Heart right ventricle (tissue), 16 donors: Measurements from ENCODE around the gene KIAA0319L. TPM values are rescaled to one million over a fixed set of nuclear protein-coding genes. Genes with fewer than 3 reads are reported as not detected.
A peak's percentile ranks its signal among the peaks of the same experiment; 100 is the strongest.

Experiments used
- ATAC-seq, 8 donors: fragments of 200-7000 bp; cut with Tn5 transposase; one replicate each; pipeline ENCODE4 v1.9.1; 2020; ENCODE audit warnings: mild to moderate bottlenecking in 8 of 8, moderate library complexity in 8 of 8, moderate number of reproducible peaks in 1 of 8
- DNase-seq, 2 donors: peaks; one replicate each; pipeline ENCODE4 v3.0.0-alpha.2; 2020
- H3K27ac ChIP-seq, 10 donors: fragments of 200-600 bp; sonication (generic) in 2 of 10; one replicate each; pipeline versions ENCODE4 v1.5.0 to v1.8.0; 2020 to 2022; ENCODE audit warnings: mild to moderate bottlenecking in 3 of 10
- H3K27me3 ChIP-seq, 7 donors: fragments of 200-600 bp; one replicate each; pipeline ENCODE4 v1.8.0; 2021 to 2022; ENCODE audit warnings: mild to moderate bottlenecking in 2 of 7
- H3K36me3 ChIP-seq, 9 donors: fragments of 200-600 bp; sonication (generic) in 1 of 9; one replicate each; pipeline versions ENCODE4 v1.5.0 to v1.8.0; 2020 to 2022; ENCODE audit warnings: mild to moderate bottlenecking in 2 of 9
- H3K4me1 ChIP-seq, 9 donors: fragments of 200-600 bp; sonication (generic) in 1 of 9; one replicate each; pipeline versions ENCODE4 v1.5.0 to v1.8.0; 2020 to 2022; ENCODE audit warnings: mild to moderate bottlenecking in 4 of 9
- H3K4me3 ChIP-seq, 10 donors: fragments of 200-600 bp; sonication (generic) in 2 of 10; one replicate each; pipeline versions ENCODE4 v1.5.0 to v1.8.0; 2020 to 2022; ENCODE audit warnings: mild to moderate bottlenecking in 7 of 10, moderate library complexity in 2 of 10
- H3K9me3 ChIP-seq, 11 donors: fragments of 200-600 bp in 10 of 11; sonication (generic) in 2 of 11; one replicate each; pipeline versions ENCODE4 v1.5.0 to v1.8.0; 2013 to 2022; ENCODE audit warnings: mild to moderate bottlenecking in 2 of 11, control low read depth in 1 of 11, moderate library complexity in 1 of 11
- WGBS, 2 donors: extraction: QIAGEN DNeasy Blood & Tissue Kit; methylation state at CpG; one replicate each; pipeline ENCODE4 v1.1.7; 2013; ENCODE audit warnings: inconsistent platforms in 1 of 2; 5-methylcytosine and 5-hydroxymethylcytosine counted together
- intact Hi-C, 10 donors: fragments of 100-400 bp; cut with DNase I; formaldehyde crosslinking; loops; one replicate each; pipeline versions ENCODE4 v1.11.1 to v1.14.2; 2022
- polyA plus RNA-seq, 2 donors: library from polyadenylated mRNA; stranded (reverse); fragments of 200-250 nt; gene quantifications; one replicate each; pipeline ENCODE4 v1.2.3, GENCODE V29; 2013
- total RNA-seq, 10 donors: library from RNA; stranded (reverse); fragmentation: NEBNext Ultra II Directional in 3 of 10; extraction: Animal tissue kit (Norgen Biotek cat#: 25700) in 3 of 10; gene quantifications; one replicate each; pipeline versions ENCODE4 v1.2.1 to v1.2.4, GENCODE V29; 2021 to 2023
- TF ChIP-seq, protein P1 (sequence below), 9 donors: fragments of 200-600 bp; sonication (generic) in 2 of 9; IDR thresholded peaks; one replicate each; pipeline versions ENCODE4 v1.5.0 to v1.8.0; 2021 to 2022; ENCODE audit warnings: antibody characterized with exemption in 9 of 9, mild to moderate bottlenecking in 5 of 9, moderate library complexity in 1 of 9
- donor health status: Arrhythmogenic right ventricular cardiomyopathy.
- donor health status: ischemic (EF 13 %, LVEDD 7.1; RV severe dilation, severe dysfunction).
- donor health status: healthy with polysubstance abuse.
- donor health status: DM: no; HTN: yes; CAD: no.
- donor health status: DM: no; HTN: no; CAD: no.
- donor health status: ischemic (EF 25% LVEDD 6.9; RV normal size, moderate dysfunction).
- donor health status: ischemic (EF 25% LVEDD 5.7; RV mildly dilated, moderate dysfunction).
- donor health status: healthy.
- donor health status: DM: yes; HTN: yes; CAD: no.
- donor health status: Ischemic cardiomyopathy.
- donor health status: ischemic (EF 35%, LVEDD 5.7; RV mildly dilated, moderate dysfunction).
- donor health status: nonischemic (EF 11% LVEDD 7.7; RV severe dilation, severe dysfunction).
- donor health status: DM: yes; HTN: yes; CAD: no.
- donor health status: PGD.
- donor health status: ischemic (EF 29% LVEDD 5.4; RV normal size, mild dysfunction).
- donor health status: nonischemic (EF 23%, LVEDD 6.1; RV moderate dilation, normal function).

The KIAA0319L gene
- total and polyA plus RNA-seq, 12 donors: 26.0 to 84.3 (median 74.9) TPM

DNA sequence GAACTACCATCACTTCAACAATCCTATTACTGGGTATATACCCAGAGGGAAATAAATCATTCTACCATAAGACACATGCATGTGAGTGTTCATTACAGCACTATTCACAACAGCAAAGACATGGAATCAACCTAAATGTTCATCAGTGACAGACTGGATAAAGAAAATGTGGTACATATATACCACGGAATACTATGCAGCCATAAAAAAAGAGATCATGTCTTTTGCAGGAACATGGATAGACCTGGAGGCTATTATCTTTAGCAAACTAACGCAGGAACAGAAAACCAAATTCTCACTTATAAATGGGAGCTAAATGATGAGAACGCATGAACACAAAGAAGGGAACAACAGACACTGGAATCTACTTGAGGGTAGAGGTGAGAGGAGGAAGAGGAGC lies 39.0 kb downstream of the KIAA0319L start:
- no peak for ATAC-seq
- DNase-seq: no peak
- Histone ChIP-seq H3K27me3 (no peaks in the 10 kb centered on the region), H3K9me3 (peaks cover 0 to 36% (median 20%) of the 10 kb centered on the region in 11 donors), H3K36me3 (no peaks in the 10 kb centered on the region), H3K27ac (no peak overlapping the region), H3K4me3 (no peak overlapping the region), H3K4me1 (peaks cover 0 to 9% (median 0%) of the 10 kb centered on the region in 9 donors)
- WGBS, 2 donors: 97% methylated on average over 3 of the region's 3 CpGs
- intact Hi-C loops: no loop called here
- TF ChIP-seq, protein P1, sequence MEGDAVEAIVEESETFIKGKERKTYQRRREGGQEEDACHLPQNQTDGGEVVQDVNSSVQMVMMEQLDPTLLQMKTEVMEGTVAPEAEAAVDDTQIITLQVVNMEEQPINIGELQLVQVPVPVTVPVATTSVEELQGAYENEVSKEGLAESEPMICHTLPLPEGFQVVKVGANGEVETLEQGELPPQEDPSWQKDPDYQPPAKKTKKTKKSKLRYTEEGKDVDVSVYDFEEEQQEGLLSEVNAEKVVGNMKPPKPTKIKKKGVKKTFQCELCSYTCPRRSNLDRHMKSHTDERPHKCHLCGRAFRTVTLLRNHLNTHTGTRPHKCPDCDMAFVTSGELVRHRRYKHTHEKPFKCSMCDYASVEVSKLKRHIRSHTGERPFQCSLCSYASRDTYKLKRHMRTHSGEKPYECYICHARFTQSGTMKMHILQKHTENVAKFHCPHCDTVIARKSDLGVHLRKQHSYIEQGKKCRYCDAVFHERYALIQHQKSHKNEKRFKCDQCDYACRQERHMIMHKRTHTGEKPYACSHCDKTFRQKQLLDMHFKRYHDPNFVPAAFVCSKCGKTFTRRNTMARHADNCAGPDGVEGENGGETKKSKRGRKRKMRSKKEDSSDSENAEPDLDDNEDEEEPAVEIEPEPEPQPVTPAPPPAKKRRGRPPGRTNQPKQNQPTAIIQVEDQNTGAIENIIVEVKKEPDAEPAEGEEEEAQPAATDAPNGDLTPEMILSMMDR (IDR thresholded peaks at IDR 0.05): no peak

DNA sequence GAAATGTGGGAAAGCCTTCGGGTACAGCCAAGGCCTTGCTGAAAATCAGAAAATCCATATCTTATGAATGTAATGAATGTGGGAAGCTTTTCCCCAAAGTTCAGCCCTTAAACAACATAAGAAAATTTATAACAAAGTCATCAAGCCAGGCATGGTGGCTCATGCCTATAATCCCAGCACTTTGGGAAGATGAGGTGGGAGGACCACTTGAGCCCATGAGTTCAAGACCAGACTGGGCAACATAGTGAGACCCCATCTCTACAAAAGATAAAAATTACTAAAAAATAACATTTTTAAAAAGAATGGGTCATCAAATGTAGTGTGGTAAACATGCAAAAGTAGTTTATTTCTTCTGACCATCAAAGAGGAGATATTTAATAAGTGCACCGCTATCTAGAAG lies 45.9 kb downstream of the KIAA0319L start:
- peaks cover 5 to 40% (median 35%) of the 10 kb centered on the region in 9 donors for H3K4me1 ChIP-seq
- ATAC-seq: no peak
- 96 to 99% methylated on average over 2 of the region's 2 CpGs for WGBS, 2 donors

DNA sequence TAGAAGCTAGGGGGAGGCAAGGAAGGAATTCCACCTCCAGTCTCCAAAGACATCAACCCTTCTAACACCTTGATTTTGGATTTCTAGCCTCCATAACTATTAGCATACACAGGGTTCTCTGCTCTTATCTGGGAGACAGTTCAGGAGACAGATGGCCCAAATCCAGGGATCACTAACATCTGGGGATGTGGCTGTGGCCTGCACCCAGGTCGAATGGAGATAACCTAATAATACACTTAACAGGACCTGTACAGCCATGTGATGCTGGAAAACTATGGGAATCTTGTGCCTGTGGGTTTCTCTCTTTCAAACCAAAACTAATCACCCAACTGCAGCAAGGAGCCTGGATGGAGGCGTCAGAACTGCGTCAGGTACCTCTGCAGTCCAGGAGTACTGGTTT lies 47.6 kb downstream of the KIAA0319L start:
- no peaks in the 10 kb centered on the region for H3K27me3 ChIP-seq
- DNase-seq (no peak), ATAC-seq (no peak)
- H3K4me1 ChIP-seq: peaks cover 7 to 50% (median 47%) of the 10 kb centered on the region in 9 donors
- H3K4me3 ChIP-seq: no peak overlapping the region
- TF ChIP-seq, protein P1 (IDR thresholded peaks at IDR 0.05): no peak
- intact Hi-C loops: no loop called here
- no peaks in the 10 kb centered on the region for H3K9me3 ChIP-seq
- peaks cover 0 to 23% (median 0%) of the 10 kb centered on the region in 9 donors for H3K36me3 ChIP-seq
- H3K27ac ChIP-seq: no peak overlapping the region
- WGBS, 2 donors: 80 to 87% methylated on average over 3 of the region's 3 CpGs

More for the DNA sequence above, 45.9 kb downstream of the KIAA0319L start:
- DNase-seq: no peak
- peaks cover 0 to 17% (median 13%) of the 10 kb centered on the region in 11 donors for H3K9me3 ChIP-seq
- no peaks in the 10 kb centered on the region for H3K27me3 ChIP-seq
- TF ChIP-seq, protein P1 (IDR thresholded peaks at IDR 0.05): no peak
- H3K36me3 ChIP-seq: peaks cover 0 to 8% (median 0%) of the 10 kb centered on the region in 9 donors
- no peak overlapping the region for H3K27ac ChIP-seq
- intact Hi-C loops: no loop called here
- no peak overlapping the region for H3K4me3 ChIP-seq

DNA sequence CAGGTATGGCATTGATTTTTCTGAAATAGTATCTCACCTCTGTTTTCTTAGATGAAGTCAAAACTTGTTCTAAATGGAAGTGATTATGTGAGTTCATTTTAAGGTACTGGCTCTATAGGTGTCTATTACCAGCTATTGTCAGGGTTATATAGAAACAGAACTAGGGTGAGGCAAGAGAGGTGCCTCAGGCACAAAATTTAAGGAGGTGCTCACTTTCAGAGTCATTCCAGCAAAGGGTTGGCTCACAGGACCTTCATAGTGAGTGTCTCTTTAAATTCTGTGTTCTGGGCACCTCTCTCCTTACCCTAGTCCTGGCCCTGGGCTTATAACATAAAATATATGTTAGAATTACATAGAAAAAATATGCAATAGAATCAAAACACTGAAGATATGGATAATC lies 49.3 kb downstream of the KIAA0319L start:
- peak overlapping the region in 2 of 10 donors; percentile 35 to 79 for H3K27ac ChIP-seq
- no peak for DNase-seq
- intact Hi-C loops: no loop called here
- H3K36me3 ChIP-seq: peaks cover 0 to 25% (median 0%) of the 10 kb centered on the region in 9 donors
- no peaks in the 10 kb centered on the region for H3K9me3 ChIP-seq
- peaks cover 7 to 50% (median 47%) of the 10 kb centered on the region in 9 donors for H3K4me1 ChIP-seq
- no peak overlapping the region for H3K4me3 ChIP-seq
- H3K27me3 ChIP-seq: no peaks in the 10 kb centered on the region
- TF ChIP-seq, protein P1 (IDR thresholded peaks at IDR 0.05): no peak
- ATAC-seq: peak in 2 of 8 donors; percentile 14 to 39
